ENCODE results near the gene GPC5. TPM values are rescaled to one million over a fixed set of nuclear protein-coding genes. Genes with fewer than 3 reads are reported as not detected.

Gene GPC5
- total and polyA plus RNA-seq, 2 of the 8 experiments (the other 6 are each of a cell fraction or from before 2014, with no cell fraction given) = 0.20 to 0.39 TPM

DNA sequence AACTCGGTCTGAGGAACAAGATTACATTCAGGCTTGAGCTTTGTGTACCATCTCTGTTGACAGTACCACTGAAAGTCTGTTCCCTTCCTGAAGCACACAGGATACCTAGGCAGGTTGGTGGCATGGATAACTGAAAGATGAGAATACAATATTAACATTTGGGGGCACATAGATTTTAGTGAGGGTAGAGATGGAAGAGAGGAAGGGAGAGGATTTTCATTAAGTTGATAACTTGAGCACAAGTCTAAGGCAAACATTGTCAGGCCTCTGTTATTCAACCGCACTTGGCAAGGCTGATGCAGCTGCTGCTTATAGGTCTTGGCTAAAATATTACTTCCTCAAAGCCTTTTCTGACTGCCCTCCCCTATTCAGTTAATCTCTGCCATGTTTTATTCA, 40.0 kb upstream of the GPC5 start:
- Histone ChIP-seq H3K27ac (ENCODE audit: low read depth, low read length) (no peak overlapping the region), H3K4me2 (ENCODE audit: insufficient read depth in 1 of 2, low read depth in 2 of 2, low read length in 2 of 2) (no peak overlapping the region), H2AK5ac (ENCODE audit: low read depth, low read length) (no peak overlapping the region), H2BK15ac (ENCODE audit: low read length) (no peak overlapping the region), H2BK12ac (ENCODE audit: low read depth, low read length) (no peak overlapping the region), H3K4me1 (replicated peaks in 1 of 4; ENCODE audit: control insufficient read depth in 3 of 4, insufficient read depth in 4 of 4, low read length in 3 of 4) (no peaks in the 10 kb centered on the region; a peak in 1 of 7 replicates), H3K18ac (ENCODE audit: extremely low read depth, low read length) (no peak overlapping the region), H3K4me3 (ENCODE audit: extremely low read depth in 1 of 4, insufficient read depth in 2 of 4, low read depth in 3 of 4, low read length in 4 of 4) (no peak overlapping the region), H3K79me1 (ENCODE audit: low read depth, low read length) (no peaks in the 10 kb centered on the region), H2BK20ac (ENCODE audit: low read length) (no peak overlapping the region), H3K4ac (replicated peaks; ENCODE audit: insufficient read length, low read depth, low read length) (no peak overlapping the region), H3K23ac (ENCODE audit: insufficient read length) (no peak overlapping the region), H4K91ac (replicated peaks; ENCODE audit: insufficient read length, low read length) (no peak overlapping the region), H4K8ac (ENCODE audit: extremely low read depth, insufficient read depth, low read length) (no peak overlapping the region), H3K9me3 (ENCODE audit: insufficient read depth in 2 of 2, low read depth in 1 of 2, low read length in 1 of 2) (no peaks in the 10 kb centered on the region), H3K79me2 (ENCODE audit: control insufficient read depth in 1 of 2, insufficient read depth in 2 of 2, low read length in 2 of 2) (peaks cover 0 to 7% of the 10 kb centered on the region in 2 experiments; a peak in 2 of 4 replicates), H3K9ac (replicated peaks in 1 of 4; ENCODE audit: extremely low read depth in 1 of 4, low read depth in 3 of 4, low read length in 3 of 4) (no peak overlapping the region), H3K27me3 (replicated peaks in 1 of 4; ENCODE audit: control insufficient read depth in 3 of 4, extremely low read depth in 1 of 4, insufficient read depth in 3 of 4, low read length in 3 of 4) (no peaks in the 10 kb centered on the region), H4K5ac (ENCODE audit: insufficient read length, low read depth, low read length) (no peak overlapping the region), H4K20me1 (replicated peaks in 1 of 2; ENCODE audit: control insufficient read depth in 1 of 2, insufficient read depth in 2 of 2, low read length in 2 of 2) (peaks cover 9 to 10% of the 10 kb centered on the region in 2 experiments), H2AFZ (ENCODE audit: low read length) (no peak overlapping the region), H3K36me3 (ENCODE audit: control insufficient read depth in 2 of 4, insufficient read depth in 4 of 4, low read length in 3 of 4) (peaks cover 4 to 48% (median 23%) of the 10 kb centered on the region in 4 experiments), H3K14ac (ENCODE audit: insufficient read length) (no peak overlapping the region), H3K56ac (replicated peaks; ENCODE audit: insufficient read length, low read depth, low read length) (no peak overlapping the region), H3K23me2 (ENCODE audit: low read depth, low read length) (no peaks in the 10 kb centered on the region), H2BK120ac (replicated peaks; ENCODE audit: low read depth, low read length) (no peak overlapping the region), H2BK5ac (ENCODE audit: low read depth, low read length) (no peak overlapping the region)
- ChIA-PET POLR2A (ENCODE audit: partially characterized antibody) (interaction anchor here (0.8 to 6.3 kb wide), 9 partner anchors 8 to 49 kb away, joined by 3 to 59 read pairs (median 5); partner anchors contain the start of genes GPC5 and MIR17HG), CTCF (ENCODE audit: partially characterized antibody) (interaction anchor here (0.8 to 2.4 kb wide), 5 partner anchors 9 to 372 kb away, joined by 3 to 5 read pairs (median 3); no protein-coding TSS in a partner anchor)
- WGBS, 2 experiments (ENCODE audit: extremely low coverage in 1 of 2, insufficient coverage in 1 of 2, insufficient read length in 1 of 2, insufficient replicate concordance in 2 of 2, low coverage in 1 of 2, low lambda C conversion rate in 2 of 2, missing lambda C conversion rate in 1 of 2) = 87% methylated on average over 2 of the region's 2 CpGs; no CpG with 5 or more reads in 1 of the 2 experiments
- no peak for DNase-seq (ENCODE audit: low read depth in 1 of 2, low spot score in 2 of 2)
- FAIRE-seq = no peak
- TF ChIP-seq POLR2AphosphoS5 (IDR thresholded peaks at IDR 0.05; ENCODE audit: low read depth, low read length) = peak; percentile 85

Data from H1 (cell line).